Loucy (cell line): ENCODE data around the gene RGS6.

Experiments used
- H2AFZ ChIP-seq: fragments of 200-600 bp; sonication (generic); 2 replicates; pipeline ENCODE4 v1.6.0; 2016; ENCODE audit warnings: antibody characterized with exemption, mild to moderate bottlenecking, low read length, moderate library complexity
- H3F3A ChIP-seq: fragments of 200-600 bp; 2 replicates; pipeline ENCODE4 v1.6.0; 2016; ENCODE audit warnings: antibody characterized with exemption, low read depth, mild to moderate bottlenecking
- H3K27me3 ChIP-seq: fragments of 200-600 bp; sonication (generic); 2 replicates; pipeline ENCODE4 v1.6.1; 2014; ENCODE audit warnings: low read length, mild to moderate bottlenecking; ENCODE audit not compliant: insufficient read depth, poor library complexity, severe bottlenecking
- H3K36me3 ChIP-seq: fragments of 200-600 bp; sonication (generic); 2 replicates; pipeline ENCODE4 v1.6.1; 2016; ENCODE audit warnings: low read length; ENCODE audit not compliant: insufficient read depth
- H3K4me1 ChIP-seq: fragments of 200-600 bp; sonication (generic); 2 replicates; pipeline ENCODE4 v1.5.1; 2014; ENCODE audit warnings: low read length, mild to moderate bottlenecking; ENCODE audit not compliant: insufficient read depth, poor library complexity, severe bottlenecking
- H3K4me2 ChIP-seq: fragments of 200-600 bp; sonication (generic); 2 replicates; pipeline ENCODE4 v1.6.0; 2014; ENCODE audit warnings: antibody characterized with exemption, low read length, low read depth, mild to moderate bottlenecking; ENCODE audit not compliant: poor library complexity, severe bottlenecking
- H3K4me3 ChIP-seq: fragments of 200-600 bp; sonication (generic); 2 replicates; pipeline ENCODE4 v1.5.1; 2014; ENCODE audit warnings: low read length, mild to moderate bottlenecking, mixed read lengths; ENCODE audit not compliant: poor library complexity, severe bottlenecking
- H3K79me2 ChIP-seq: fragments of 200-600 bp; sonication (generic); 2 replicates; pipeline ENCODE4 v1.6.1; 2014; ENCODE audit warnings: low read length; ENCODE audit not compliant: insufficient read depth
- H3K9ac ChIP-seq: fragments of 200-600 bp; sonication (generic); 2 replicates; pipeline ENCODE4 v1.6.0; 2014; ENCODE audit warnings: mild to moderate bottlenecking, low read depth, low read length, moderate library complexity; ENCODE audit not compliant: poor library complexity, severe bottlenecking
- H3K9me2 ChIP-seq: fragments of 200-600 bp; sonication (generic); replicated peaks from 2 replicates; pipeline ENCODE4 v1.6.1; 2016; ENCODE audit warnings: low read depth, low read length, mixed read lengths
- H3K9me3 ChIP-seq: fragments of 200-600 bp; sonication (generic); 2 replicates; pipeline ENCODE4 v1.6.1; 2014; ENCODE audit warnings: mild to moderate bottlenecking, antibody characterized with exemption, low read length, low read depth; ENCODE audit not compliant: insufficient read depth
- H4K20me1 ChIP-seq: fragments of 200-600 bp; sonication (generic); 2 replicates; pipeline ENCODE4 v1.6.0; 2014; ENCODE audit warnings: antibody characterized with exemption, low read length, mild to moderate bottlenecking; ENCODE audit not compliant: insufficient read depth, poor library complexity, severe bottlenecking
- CTCF ChIP-seq: fragments of 200-600 bp; sonication (generic); conservative IDR thresholded peaks from 2 replicates; pipeline ENCODE4 v1.5.1; 2014; ENCODE audit warnings: mild to moderate bottlenecking, antibody characterized with exemption, low read length
- EZH2phosphoT487 ChIP-seq: fragments of 200-600 bp; IDR thresholded peaks from 2 replicates; pipeline ENCODE4 v1.6.1; 2018; ENCODE audit warnings: antibody characterized with exemption, mild to moderate bottlenecking, moderate library complexity, borderline replicate concordance

RGS6 gene

GRCh38 chr14:72558721-72559120, 626.5 kb downstream of the RGS6 start:
- Histone ChIP-seq H2AFZ (no peak overlapping the region), H3K9ac (peak overlapping the region; percentile 14), H3K4me2 (peak overlapping the region; percentile 28), H3K4me1 (peaks cover 34% of the 10 kb centered on the region), H3K79me2 (no peaks in the 10 kb centered on the region), H3K4me3 (no peak overlapping the region), H3K36me3 (no peaks in the 10 kb centered on the region), H3K9me3 (no peaks in the 10 kb centered on the region), H3K9me2 (no peaks in the 10 kb centered on the region), H3F3A (peaks cover 3% of the 10 kb centered on the region; the same call in 1 of the 2 replicates), H3K27me3 (no peaks in the 10 kb centered on the region), H4K20me1 (no peaks in the 10 kb centered on the region)
- TF ChIP-seq EZH2phosphoT487: no peak
- TF ChIP-seq CTCF: no peak

GRCh38 chr14:72559202-72559601, 627.0 kb downstream of the RGS6 start:
- no peak overlapping the region for H2AFZ ChIP-seq
- no peaks in the 10 kb centered on the region for H3K27me3 ChIP-seq
- peak overlapping the region; percentile 14 for H3K9ac ChIP-seq
- H4K20me1 ChIP-seq: no peaks in the 10 kb centered on the region
- H3K79me2 ChIP-seq: no peaks in the 10 kb centered on the region
- peak overlapping the region; percentile 28 for H3K4me2 ChIP-seq
- no peaks in the 10 kb centered on the region for H3K9me2 ChIP-seq
- H3K4me3 ChIP-seq: no peak overlapping the region
- peaks cover 3% of the 10 kb centered on the region; the same call in 1 of the 2 replicates for H3F3A ChIP-seq
- peaks cover 39% of the 10 kb centered on the region for H3K4me1 ChIP-seq
- no peaks in the 10 kb centered on the region for H3K9me3 ChIP-seq
- TF ChIP-seq CTCF: no peak
- TF ChIP-seq EZH2phosphoT487: no peak
- no peaks in the 10 kb centered on the region for H3K36me3 ChIP-seq

- no peak for TF ChIP-seq EZH2phosphoT487
- TF ChIP-seq CTCF: no peak
- no peaks in the 10 kb centered on the region for H3K36me3 ChIP-seq
- no peaks in the 10 kb centered on the region for H3K9me2 ChIP-seq
- peaks cover 44% of the 10 kb centered on the region for H3K4me1 ChIP-seq
- no peaks in the 10 kb centered on the region for H3K27me3 ChIP-seq
- peaks cover 3% of the 10 kb centered on the region; the same call in 1 of the 2 replicates for H3F3A ChIP-seq
- peak overlapping the region; percentile 28 for H3K4me2 ChIP-seq
- H3K4me3 ChIP-seq: no peak overlapping the region
- H3K9ac ChIP-seq: no peak overlapping the region
- H2AFZ ChIP-seq: no peak overlapping the region
- no peaks in the 10 kb centered on the region for H3K79me2 ChIP-seq
- no peaks in the 10 kb centered on the region for H3K9me3 ChIP-seq
- H4K20me1 ChIP-seq: no peaks in the 10 kb centered on the region
Observed at GRCh38 chr14:72559669-72560255, 627.5 kb downstream of the RGS6 start.
